GM23248 (cell line): ENCODE data around the gene CCDC197.

ENCODE experiments used
- EZH2 ChIP-seq: fragments of 200-600 bp; sonication (generic); IDR thresholded peaks from 2 replicates; pipeline ENCODE4 v1.6.1; 2018; ENCODE audit warnings: antibody characterized with exemption, mild to moderate bottlenecking; ENCODE audit not compliant: insufficient read depth, poor library complexity, severe bottlenecking
- EZH2phosphoT487 ChIP-seq: fragments of 200-600 bp; sonication (generic); IDR thresholded peaks from 2 replicates; pipeline ENCODE4 v1.6.1; 2018; ENCODE audit warnings: antibody characterized with exemption, moderate library complexity, mild to moderate bottlenecking, low read depth; ENCODE audit not compliant: insufficient read depth

GRCh38 chr14:93982230-93983007 lies 14.7 kb upstream of the CCDC197 start:
- TF ChIP-seq EZH2phosphoT487 (no peak), EZH2 (no peak)
